PC-9 (cell line): Measurements from ENCODE around the gene NUP188. TPM values are rescaled to one million over a fixed set of nuclear protein-coding genes. Genes with fewer than 3 reads are reported as not detected.
A peak's percentile ranks its signal among the peaks of the same experiment; 100 is the strongest.

ENCODE experiments used
- BruUV-seq: library from RNA; stranded (reverse); fragments of 400-500 nt; replicated peaks from 2 replicates; lab custom pipeline; 2021; lab: Mats Ljungman, UMichigan
- CTCF ChIA-PET: fragments of 300-600 bp; sonication (Branson Sonifier 250); formaldehyde crosslinking; loops from one replicate; lab custom pipeline; 2022; ENCODE audit warnings: antibody characterized with exemption; lab: Charles Lee
- POLR2A ChIA-PET: fragments of 300-600 bp; sonication (Branson Sonifier 250); formaldehyde crosslinking; loops from one replicate; lab custom pipeline; 2022; ENCODE audit warnings: antibody characterized with exemption; ENCODE audit not compliant: unreplicated experiment; lab: Charles Lee
- DNase-seq, 2 experiments: peaks; one replicate each; pipeline versions ENCODE4 v3.0.0 to v3.0.0-alpha.2; 2015 to 2022; ENCODE audit warnings: mixed read lengths in 1 of 2
- H2AFZ ChIP-seq: fragments of 200-600 bp; sonication (generic); 2 replicates; pipeline ENCODE4 v1.8.1; 2017; ENCODE audit warnings: antibody characterized with exemption
- H3F3A ChIP-seq: fragments of 200-600 bp; sonication (generic); 2 replicates; pipeline ENCODE4 v1.8.1; 2017; ENCODE audit warnings: antibody characterized with exemption, mild to moderate bottlenecking, low read depth; ENCODE audit not compliant: insufficient read depth
- H3K27ac ChIP-seq: fragments of 200-600 bp; sonication (generic); 2 replicates; pipeline ENCODE4 v1.6.1; 2016; ENCODE audit warnings: mixed run types
- H3K27me3 ChIP-seq: fragments of 200-600 bp; sonication (generic); 2 replicates; pipeline ENCODE4 v1.6.1; 2016; ENCODE audit warnings: low read depth, mixed run types; ENCODE audit not compliant: insufficient read depth
- H3K36me3 ChIP-seq: fragments of 200-600 bp; sonication (generic); 2 replicates; pipeline ENCODE4 v1.6.1; 2016; ENCODE audit warnings: low read depth, mixed run types
- H3K4me1 ChIP-seq: fragments of 200-600 bp; sonication (generic); replicated peaks from 2 replicates; pipeline ENCODE4 v1.6.1; 2016; ENCODE audit warnings: mixed run types; ENCODE audit not compliant: insufficient read depth
- H3K4me2 ChIP-seq: fragments of 200-600 bp; sonication (generic); 2 replicates; pipeline ENCODE4 v1.6.1; 2017; ENCODE audit warnings: mixed run types
- H3K4me3 ChIP-seq: fragments of 200-600 bp; sonication (generic); 2 replicates; pipeline ENCODE4 v1.6.1; 2016; ENCODE audit warnings: mixed run types
- H3K79me2 ChIP-seq: fragments of 200-600 bp; sonication (generic); 2 replicates; pipeline ENCODE4 v1.6.1; 2017; ENCODE audit warnings: low read depth, mixed run types
- H3K9me2 ChIP-seq: fragments of 200-600 bp; sonication (generic); 2 replicates; pipeline ENCODE4 v1.8.1; 2017; ENCODE audit warnings: mild to moderate bottlenecking; ENCODE audit not compliant: insufficient read depth
- H3K9me3 ChIP-seq: fragments of 200-600 bp; sonication (generic); 2 replicates; pipeline ENCODE4 v1.8.1; 2016; ENCODE audit warnings: low read depth; ENCODE audit not compliant: insufficient read depth
- H4K20me1 ChIP-seq: fragments of 200-600 bp; sonication (generic); 2 replicates; pipeline ENCODE4 v1.8.1; 2017; ENCODE audit not compliant: insufficient read depth
- EZH2 ChIP-seq: fragments of 200-600 bp; sonication (generic); IDR thresholded peaks from 2 replicates; pipeline ENCODE4 v1.8.0; 2017; ENCODE audit warnings: antibody characterized with exemption, low read depth
- intact Hi-C: fragments of 100-400 bp; cut with micrococcal nuclease; formaldehyde crosslinking; loops from one replicate; pipeline ENCODE4 v1.10.0; 2022; ENCODE audit not compliant: unreplicated experiment
- total RNA-seq: library from RNA; stranded (reverse); gene quantifications from 2 replicates; pipeline ENCODE4 v1.2.3, GENCODE V29; 2021
- TF ChIP-seq, protein P1 (sequence below): fragments of 200-600 bp; sonication (generic); conservative IDR thresholded peaks from 2 replicates; pipeline ENCODE4 v1.6.1; 2017; ENCODE audit warnings: mixed run types, antibody characterized with exemption, mild to moderate bottlenecking, moderate library complexity

NUP188 gene
- total RNA-seq, 1 experiment from 2014 or later, result 90.0 TPM

DNA sequence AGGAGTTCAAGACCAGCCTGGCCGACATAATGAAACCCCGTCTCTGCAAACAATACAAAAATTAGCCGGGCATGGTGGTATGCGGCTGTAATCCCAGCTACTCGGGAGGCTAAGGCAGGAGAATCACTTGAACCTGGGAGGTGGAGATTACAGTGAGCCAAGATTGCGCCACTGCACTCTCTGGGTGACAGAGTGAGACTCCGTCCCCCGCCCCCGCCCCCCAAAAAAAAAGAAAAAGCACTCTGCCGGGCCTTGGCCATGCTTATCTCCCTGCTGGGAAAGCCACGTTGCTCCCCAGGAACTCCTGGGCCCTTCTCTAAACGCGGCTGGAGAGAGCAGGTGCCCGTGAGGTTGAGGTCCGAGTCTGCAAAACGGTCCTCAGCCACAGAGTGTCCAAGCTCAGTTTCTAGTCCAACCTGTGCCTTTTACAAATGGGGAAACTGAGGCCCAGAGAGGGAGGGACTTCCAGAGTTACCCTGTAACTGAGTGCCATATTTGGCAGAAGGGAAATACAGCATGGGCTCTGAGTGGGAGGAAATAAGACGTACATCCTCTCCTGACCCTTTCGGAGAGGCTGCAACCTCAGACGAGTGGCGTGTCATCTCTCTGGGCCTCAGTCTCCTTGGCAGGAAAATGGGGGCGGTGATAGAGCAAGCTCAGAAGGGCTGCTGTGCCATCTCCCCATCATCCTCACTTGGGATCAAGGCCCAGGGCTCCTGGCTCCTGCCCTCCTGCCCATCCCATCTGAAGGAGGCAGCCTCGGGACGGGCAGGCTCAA lies 33.3 kb upstream of the NUP188 start:
- no peaks in the 10 kb centered on the region for H3K9me2 ChIP-seq
- H4K20me1 ChIP-seq, result no peaks in the 10 kb centered on the region
- H3K27ac ChIP-seq, result no peak overlapping the region; the same call in 1 of the 2 replicates
- no peak overlapping the region for H3K4me3 ChIP-seq
- intact Hi-C loops, result loop anchor here (5.0 kb wide), 1 partner anchor 227 kb away; the partner anchor contains the start of gene SET
- peaks cover 44% of the 10 kb centered on the region for H3K4me1 ChIP-seq
- H2AFZ ChIP-seq, result no peak overlapping the region
- TSS peak; percentile 45 for BruUV-seq
- no peaks in the 10 kb centered on the region for H3K27me3 ChIP-seq
- DNase-seq, result no peak
- peaks cover 42% of the 10 kb centered on the region for H3K79me2 ChIP-seq
- peaks cover 35% of the 10 kb centered on the region for H3F3A ChIP-seq
- H3K4me2 ChIP-seq, result peak overlapping the region; percentile 73
- TF ChIP-seq, protein P1, sequence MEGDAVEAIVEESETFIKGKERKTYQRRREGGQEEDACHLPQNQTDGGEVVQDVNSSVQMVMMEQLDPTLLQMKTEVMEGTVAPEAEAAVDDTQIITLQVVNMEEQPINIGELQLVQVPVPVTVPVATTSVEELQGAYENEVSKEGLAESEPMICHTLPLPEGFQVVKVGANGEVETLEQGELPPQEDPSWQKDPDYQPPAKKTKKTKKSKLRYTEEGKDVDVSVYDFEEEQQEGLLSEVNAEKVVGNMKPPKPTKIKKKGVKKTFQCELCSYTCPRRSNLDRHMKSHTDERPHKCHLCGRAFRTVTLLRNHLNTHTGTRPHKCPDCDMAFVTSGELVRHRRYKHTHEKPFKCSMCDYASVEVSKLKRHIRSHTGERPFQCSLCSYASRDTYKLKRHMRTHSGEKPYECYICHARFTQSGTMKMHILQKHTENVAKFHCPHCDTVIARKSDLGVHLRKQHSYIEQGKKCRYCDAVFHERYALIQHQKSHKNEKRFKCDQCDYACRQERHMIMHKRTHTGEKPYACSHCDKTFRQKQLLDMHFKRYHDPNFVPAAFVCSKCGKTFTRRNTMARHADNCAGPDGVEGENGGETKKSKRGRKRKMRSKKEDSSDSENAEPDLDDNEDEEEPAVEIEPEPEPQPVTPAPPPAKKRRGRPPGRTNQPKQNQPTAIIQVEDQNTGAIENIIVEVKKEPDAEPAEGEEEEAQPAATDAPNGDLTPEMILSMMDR, result no peak
- no peak for TF ChIP-seq EZH2
- POLR2A ChIA-PET, result interaction anchor here (0.6 kb wide), 1 partner anchor 12 kb away, joined by 6 read pairs; no protein-coding TSS in a partner anchor
- peaks cover under 1% of the 10 kb centered on the region; the same call in 1 of the 2 replicates for H3K36me3 ChIP-seq
- H3K9me3 ChIP-seq, result no peaks in the 10 kb centered on the region
- CTCF ChIA-PET, result interaction anchor here (0.7 kb wide), 1 partner anchor 13 kb away, joined by 4 read pairs; no protein-coding TSS in a partner anchor

DNA sequence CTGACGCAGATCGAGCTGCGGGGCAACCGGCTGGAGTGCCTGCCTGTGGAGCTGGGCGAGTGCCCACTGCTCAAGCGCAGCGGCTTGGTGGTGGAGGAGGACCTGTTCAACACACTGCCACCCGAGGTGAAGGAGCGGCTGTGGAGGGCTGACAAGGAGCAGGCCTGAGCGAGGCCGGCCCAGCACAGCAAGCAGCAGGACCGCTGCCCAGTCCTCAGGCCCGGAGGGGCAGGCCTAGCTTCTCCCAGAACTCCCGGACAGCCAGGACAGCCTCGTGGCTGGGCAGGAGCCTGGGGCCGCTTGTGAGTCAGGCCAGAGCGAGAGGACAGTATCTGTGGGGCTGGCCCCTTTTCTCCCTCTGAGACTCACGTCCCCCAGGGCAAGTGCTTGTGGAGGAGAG lies 31.3 kb upstream of the NUP188 start:
- Histone ChIP-seq H3K9me3 (no peaks in the 10 kb centered on the region), H3K4me3 (no peak overlapping the region), H3K4me1 (peaks cover 29% of the 10 kb centered on the region), H2AFZ (no peak overlapping the region), H3K27ac (no peak overlapping the region), H4K20me1 (no peaks in the 10 kb centered on the region), H3K79me2 (peaks cover 31% of the 10 kb centered on the region), H3K4me2 (no peak overlapping the region), H3K9me2 (no peaks in the 10 kb centered on the region), H3K36me3 (no peaks in the 10 kb centered on the region), H3K27me3 (no peaks in the 10 kb centered on the region), H3F3A (peaks cover 23% of the 10 kb centered on the region)
- TF ChIP-seq, protein P1, result no peak
- TF ChIP-seq EZH2, result no peak
- intact Hi-C loops, result no loop called here
- BruUV-seq, result no TSS peak
- CTCF ChIA-PET, result interaction anchor here (0.6 to 0.7 kb wide), 3 partner anchors 13 to 363 kb away, joined by 5 to 8 read pairs (median 7); no protein-coding TSS in a partner anchor
- DNase-seq, result no peak
- POLR2A ChIA-PET, result no interaction called here

GRCh38 chr9:128916745-128917144 lies 30.8 kb upstream of the NUP188 start:
- POLR2A ChIA-PET, result no interaction called here
- no peak for TF ChIP-seq EZH2
- TF ChIP-seq, protein P1, result no peak

More at GRCh38 chr9:128916745-128917144, 30.8 kb upstream of the NUP188 start:
- H2AFZ ChIP-seq, result no peak overlapping the region
- no peak overlapping the region for H3K4me3 ChIP-seq
- BruUV-seq, result no TSS peak
- no peak overlapping the region for H3K4me2 ChIP-seq
- no peaks in the 10 kb centered on the region for H3K9me2 ChIP-seq
- no peak for DNase-seq
- H3K79me2 ChIP-seq, result peaks cover 29% of the 10 kb centered on the region
- no peaks in the 10 kb centered on the region for H4K20me1 ChIP-seq
- H3K9me3 ChIP-seq, result no peaks in the 10 kb centered on the region
- intact Hi-C loops, result no loop called here
- H3K27ac ChIP-seq, result no peak overlapping the region
- CTCF ChIA-PET, result interaction anchor here (0.6 to 0.7 kb wide), 3 partner anchors 12 to 363 kb away, joined by 5 to 8 read pairs (median 7); no protein-coding TSS in a partner anchor
- no peaks in the 10 kb centered on the region for H3K27me3 ChIP-seq
- H3K4me1 ChIP-seq, result peaks cover 23% of the 10 kb centered on the region
- no peaks in the 10 kb centered on the region for H3K36me3 ChIP-seq
- peaks cover 18% of the 10 kb centered on the region for H3F3A ChIP-seq
